HEK293 (cell line): ENCODE results near the gene HOOK1.

Experiments
- BCL11B ChIP-seq: fragments of 450-650 bp; formaldehyde crosslinking; IDR thresholded peaks from 2 replicates; pipeline ENCODE4 v1.5.1; 2016; ENCODE audit warnings: low read depth, missing biosample characterization, missing genetic modification characterization
- GLIS1 ChIP-seq: fragments of 450-650 bp; formaldehyde crosslinking; IDR thresholded peaks from 2 replicates; pipeline ENCODE4 v1.5.1; 2016; ENCODE audit warnings: missing biosample characterization, missing genetic modification characterization
- HOXD13 ChIP-seq: sonication (generic); formaldehyde crosslinking; IDR thresholded peaks from 2 replicates; pipeline ENCODE4 v1.8.0; 2022; ENCODE audit warnings: missing genetic modification reagents, borderline replicate concordance
- REPIN1 ChIP-seq: fragments of 450-650 bp; formaldehyde crosslinking; IDR thresholded peaks from 2 replicates; pipeline ENCODE4 v1.5.1; 2017; ENCODE audit warnings: missing biosample characterization, missing genetic modification characterization, low read depth
- ZBTB10 ChIP-seq: fragments of 450-650 bp; formaldehyde crosslinking; IDR thresholded peaks from 2 replicates; pipeline ENCODE4 v1.5.1; 2016; ENCODE audit warnings: missing biosample characterization, missing genetic modification characterization
- ZBTB11 ChIP-seq: fragments of 450-650 bp; formaldehyde crosslinking; conservative IDR thresholded peaks from 2 replicates; pipeline ENCODE4 v1.5.1; 2016; ENCODE audit warnings: low read depth, missing biosample characterization, missing genetic modification characterization
- ZBTB6 ChIP-seq: fragments of 450-650 bp; formaldehyde crosslinking; IDR thresholded peaks from 2 replicates; pipeline ENCODE4 v1.5.1; 2017; ENCODE audit warnings: missing biosample characterization, missing genetic modification characterization
- ZBTB7A ChIP-seq: fragments of 450-650 bp; formaldehyde crosslinking; IDR thresholded peaks from 2 replicates; pipeline ENCODE4 v1.5.1; 2016; ENCODE audit warnings: low read depth, missing biosample characterization, missing genetic modification characterization
- ZFHX2 ChIP-seq: fragments of 450-650 bp; formaldehyde crosslinking; conservative IDR thresholded peaks from 2 replicates; pipeline ENCODE4 v1.5.1; 2016; ENCODE audit warnings: missing biosample characterization, missing genetic modification characterization
- ZFP37 ChIP-seq: fragments of 450-650 bp; formaldehyde crosslinking; IDR thresholded peaks from 2 replicates; pipeline ENCODE4 v1.5.1; 2016; ENCODE audit warnings: missing biosample characterization, missing genetic modification characterization
- ZNF239 ChIP-seq: fragments of 450-650 bp; formaldehyde crosslinking; IDR thresholded peaks from 2 replicates; pipeline ENCODE4 v1.5.1; 2016; ENCODE audit warnings: missing biosample characterization, missing genetic modification characterization
- ZNF280C ChIP-seq: fragments of 450-650 bp; formaldehyde crosslinking; IDR thresholded peaks from 2 replicates; pipeline ENCODE4 v1.5.1; 2016; ENCODE audit warnings: missing biosample characterization, missing genetic modification characterization
- ZNF341 ChIP-seq: fragments of 450-650 bp; formaldehyde crosslinking; IDR thresholded peaks from 2 replicates; pipeline ENCODE4; 2016; ENCODE audit warnings: low read depth, missing biosample characterization, missing genetic modification characterization
- ZNF473 ChIP-seq: fragments of 450-650 bp; formaldehyde crosslinking; IDR thresholded peaks from 2 replicates; pipeline ENCODE4 v1.5.1; 2017; ENCODE audit warnings: missing biosample characterization, missing genetic modification characterization
- ZNF560 ChIP-seq: fragments of 450-650 bp; formaldehyde crosslinking; IDR thresholded peaks from 2 replicates; pipeline ENCODE4 v1.5.1; 2017; ENCODE audit warnings: missing biosample characterization, missing genetic modification characterization, borderline replicate concordance
- ZNF571 ChIP-seq: fragments of 450-650 bp; formaldehyde crosslinking; IDR thresholded peaks from 2 replicates; pipeline ENCODE4 v1.5.0; 2017; ENCODE audit warnings: missing biosample characterization, missing genetic modification characterization
- ZNF660 ChIP-seq: fragments of 450-650 bp; IDR thresholded peaks from 2 replicates; pipeline ENCODE4 v1.5.1; 2018; ENCODE audit warnings: missing biosample characterization, mild to moderate bottlenecking, missing genetic modification characterization
- ZNF843 ChIP-seq: fragments of 450-650 bp; formaldehyde crosslinking; IDR thresholded peaks from 2 replicates; pipeline ENCODE4 v1.5.1; 2016; ENCODE audit warnings: missing biosample characterization, missing genetic modification characterization
- ZSCAN4 ChIP-seq: fragments of 450-650 bp; formaldehyde crosslinking; IDR thresholded peaks from 2 replicates; pipeline ENCODE4 v1.5.1; 2017; ENCODE audit warnings: missing biosample characterization, missing genetic modification characterization
- ZSCAN5A ChIP-seq: fragments of 450-650 bp; formaldehyde crosslinking; IDR thresholded peaks from 2 replicates; pipeline ENCODE4 v1.5.1; 2016; ENCODE audit warnings: missing biosample characterization, missing genetic modification characterization
- TF ChIP-seq, protein P1 (sequence below): fragments of 450-650 bp; formaldehyde crosslinking; IDR thresholded peaks from 2 replicates; pipeline ENCODE4 v1.5.1; 2016; ENCODE audit warnings: missing biosample characterization, missing genetic modification characterization
- TF ChIP-seq, protein P2 (sequence below): fragments of 450-650 bp; formaldehyde crosslinking; IDR thresholded peaks from 2 replicates; pipeline ENCODE4 v1.5.1; 2016; ENCODE audit warnings: missing biosample characterization, missing genetic modification characterization

The HOOK1 gene

DNA sequence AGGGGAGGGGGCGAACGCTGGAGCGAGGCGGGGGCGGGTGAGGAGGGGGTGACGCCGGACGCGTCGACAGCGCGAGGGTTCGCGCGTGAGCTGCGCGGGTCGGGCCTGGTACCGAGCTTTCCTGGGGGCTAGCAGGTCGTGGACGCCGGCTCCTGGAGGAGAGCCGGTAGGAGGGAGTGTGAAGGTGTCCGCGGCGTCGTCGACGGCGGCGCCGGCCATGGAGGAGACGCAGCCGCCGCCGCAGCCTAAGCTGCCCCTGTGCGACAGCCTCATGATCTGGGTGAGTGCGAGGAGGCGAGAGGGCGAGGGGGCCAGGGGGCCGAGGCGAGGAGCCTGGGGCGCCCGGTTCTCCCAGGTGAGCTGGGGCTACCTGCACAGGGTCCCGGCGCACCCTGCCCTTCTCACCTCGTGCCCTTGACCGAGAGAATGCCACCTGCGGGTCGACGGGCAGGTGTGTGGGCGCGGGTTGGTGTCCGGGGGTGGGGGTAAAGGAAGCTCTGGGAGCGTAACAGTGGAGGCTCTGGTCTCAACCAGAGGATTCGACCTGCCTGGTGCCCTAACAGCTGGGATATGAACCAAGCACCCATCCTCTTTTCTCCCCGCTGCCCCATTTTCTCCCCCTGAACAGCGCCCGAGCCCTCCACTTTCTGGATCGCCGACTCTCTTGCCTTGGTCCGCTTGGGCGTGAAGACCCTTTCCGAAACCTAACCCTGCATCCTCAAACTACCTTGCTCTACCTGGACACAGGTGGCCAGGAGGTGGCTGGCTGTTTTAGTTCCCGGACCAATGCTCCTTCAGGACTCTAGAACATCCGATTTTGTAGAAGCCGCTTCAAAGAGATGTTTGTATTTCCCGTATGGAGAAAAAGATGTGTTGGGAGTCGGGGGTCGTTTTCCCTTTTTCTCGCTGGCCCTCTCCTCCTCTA lies at the start of gene HOOK1 (continued):
- TF ChIP-seq ZNF571 (no peak), ZNF660 (tag by site-specific recombination) (0 out of 2 replicates have a peak, but pooled peaks have one; percentile 48), ZNF341 (peak; percentile 14; the same call in 1 of the 2 replicates), ZFHX2 (tag by site-specific recombination) (peak; percentile 85), HOXD13 (CRISPR knock-in tag) (no peak), ZNF560 (no peak), ZBTB7A (tag by site-specific recombination) (no peak), ZSCAN4 (tag by site-specific recombination) (no peak), ZNF473 (tag by site-specific recombination) (no peak), REPIN1 (tag by site-specific recombination) (peak; percentile 54; the same call in 1 of the 2 replicates), ZSCAN5A (tag by site-specific recombination) (0 out of 2 replicates have a peak, but pooled peaks have one; percentile 50), GLIS1 (tag by site-specific recombination) (no peak), ZBTB6 (tag by site-specific recombination) (no peak; the same call in 1 of the 2 replicates), BCL11B (no peak), ZBTB10 (tag by site-specific recombination) (0 out of 2 replicates have a peak, but pooled peaks have one; percentile 16), ZFP37 (tag by site-specific recombination) (0 out of 2 replicates have a peak, but pooled peaks have one; percentile 37), ZNF239 (tag by site-specific recombination) (no peak), ZBTB11 (tag by site-specific recombination) (no peak), ZNF843 (peak; percentile 39), ZNF280C (no peak)
- TF ChIP-seq, protein P1, sequence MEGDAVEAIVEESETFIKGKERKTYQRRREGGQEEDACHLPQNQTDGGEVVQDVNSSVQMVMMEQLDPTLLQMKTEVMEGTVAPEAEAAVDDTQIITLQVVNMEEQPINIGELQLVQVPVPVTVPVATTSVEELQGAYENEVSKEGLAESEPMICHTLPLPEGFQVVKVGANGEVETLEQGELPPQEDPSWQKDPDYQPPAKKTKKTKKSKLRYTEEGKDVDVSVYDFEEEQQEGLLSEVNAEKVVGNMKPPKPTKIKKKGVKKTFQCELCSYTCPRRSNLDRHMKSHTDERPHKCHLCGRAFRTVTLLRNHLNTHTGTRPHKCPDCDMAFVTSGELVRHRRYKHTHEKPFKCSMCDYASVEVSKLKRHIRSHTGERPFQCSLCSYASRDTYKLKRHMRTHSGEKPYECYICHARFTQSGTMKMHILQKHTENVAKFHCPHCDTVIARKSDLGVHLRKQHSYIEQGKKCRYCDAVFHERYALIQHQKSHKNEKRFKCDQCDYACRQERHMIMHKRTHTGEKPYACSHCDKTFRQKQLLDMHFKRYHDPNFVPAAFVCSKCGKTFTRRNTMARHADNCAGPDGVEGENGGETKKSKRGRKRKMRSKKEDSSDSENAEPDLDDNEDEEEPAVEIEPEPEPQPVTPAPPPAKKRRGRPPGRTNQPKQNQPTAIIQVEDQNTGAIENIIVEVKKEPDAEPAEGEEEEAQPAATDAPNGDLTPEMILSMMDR, result no peak; the same call in 1 of the 2 replicates
- TF ChIP-seq, protein P2, sequence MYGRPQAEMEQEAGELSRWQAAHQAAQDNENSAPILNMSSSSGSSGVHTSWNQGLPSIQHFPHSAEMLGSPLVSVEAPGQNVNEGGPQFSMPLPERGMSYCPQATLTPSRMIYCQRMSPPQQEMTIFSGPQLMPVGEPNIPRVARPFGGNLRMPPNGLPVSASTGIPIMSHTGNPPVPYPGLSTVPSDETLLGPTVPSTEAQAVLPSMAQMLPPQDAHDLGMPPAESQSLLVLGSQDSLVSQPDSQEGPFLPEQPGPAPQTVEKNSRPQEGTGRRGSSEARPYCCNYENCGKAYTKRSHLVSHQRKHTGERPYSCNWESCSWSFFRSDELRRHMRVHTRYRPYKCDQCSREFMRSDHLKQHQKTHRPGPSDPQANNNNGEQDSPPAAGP (tag by site-specific recombination), result peak; percentile 43; the same call in 1 of the 2 replicates
